ENCODE measurements around the gene CMYA5. TPM values are rescaled to one million over a fixed set of nuclear protein-coding genes. Genes with fewer than 3 reads are reported as not detected.

The CMYA5 gene
- total RNA-seq, 1 donor from 2014 or later = 0.60 TPM

- Mint-ChIP-seq H3K4me3 (ENCODE audit: unreplicated experiment) (no peak overlapping the region), H3K9me3 (ENCODE audit: low read depth) (peaks cover 7% of the 10 kb centered on the region), H3K4me1 (ENCODE audit: low read depth) (peaks cover 4% of the 10 kb centered on the region), H3K27ac (ENCODE audit: unreplicated experiment) (no peak overlapping the region), H3K27me3 (ENCODE audit: low read depth) (no peaks in the 10 kb centered on the region), H3K36me3 (ENCODE audit: low read depth) (peaks cover 2% of the 10 kb centered on the region)
- DNase-seq (ENCODE audit: low spot score) = no peak
- no peak for TF ChIP-seq CTCF (IDR thresholded peaks at IDR 0.05)
These were observed 102.2 kb downstream of the CMYA5 start for GRCh38 chr5:79791843-79792242.

GRCh38 chr5:79792463-79792862 is 102.8 kb downstream of the CMYA5 start:
- H3K4me1 Mint-ChIP-seq (ENCODE audit: low read depth) = peaks cover 4% of the 10 kb centered on the region
- no peak for TF ChIP-seq CTCF (IDR thresholded peaks at IDR 0.05)
- no peak overlapping the region for H3K4me3 Mint-ChIP-seq (ENCODE audit: unreplicated experiment)

GRCh38 chr5:79793304-79793703 is 103.7 kb downstream of the CMYA5 start:
- H3K9me3 Mint-ChIP-seq (ENCODE audit: low read depth) = peaks cover 7% of the 10 kb centered on the region
- DNase-seq (ENCODE audit: low spot score) = no peak
- no peak overlapping the region for H3K27ac Mint-ChIP-seq (ENCODE audit: unreplicated experiment)
- peaks cover 2% of the 10 kb centered on the region for H3K36me3 Mint-ChIP-seq (ENCODE audit: low read depth)
- H3K27me3 Mint-ChIP-seq (ENCODE audit: low read depth) = no peaks in the 10 kb centered on the region
- peaks cover 4% of the 10 kb centered on the region for H3K4me1 Mint-ChIP-seq (ENCODE audit: low read depth)
- no peak for TF ChIP-seq CTCF (IDR thresholded peaks at IDR 0.05)
- H3K4me3 Mint-ChIP-seq (ENCODE audit: unreplicated experiment) = no peak overlapping the region

More at GRCh38 chr5:79792463-79792862, 102.8 kb downstream of the CMYA5 start:
- peaks cover 2% of the 10 kb centered on the region for H3K36me3 Mint-ChIP-seq (ENCODE audit: low read depth)
- no peak for DNase-seq (ENCODE audit: low spot score)
- peaks cover 7% of the 10 kb centered on the region for H3K9me3 Mint-ChIP-seq (ENCODE audit: low read depth)
- H3K27ac Mint-ChIP-seq (ENCODE audit: unreplicated experiment) = no peak overlapping the region
- H3K27me3 Mint-ChIP-seq (ENCODE audit: low read depth) = no peaks in the 10 kb centered on the region

GRCh38 chr5:79793722-79794121 is 104.1 kb downstream of the CMYA5 start:
- peaks cover 4% of the 10 kb centered on the region for H3K4me1 Mint-ChIP-seq (ENCODE audit: low read depth)
- no peak for DNase-seq (ENCODE audit: low spot score)
- no peak overlapping the region for H3K4me3 Mint-ChIP-seq (ENCODE audit: unreplicated experiment)
- H3K27ac Mint-ChIP-seq (ENCODE audit: unreplicated experiment) = no peak overlapping the region
- H3K9me3 Mint-ChIP-seq (ENCODE audit: low read depth) = peaks cover 7% of the 10 kb centered on the region
- H3K27me3 Mint-ChIP-seq (ENCODE audit: low read depth) = no peaks in the 10 kb centered on the region
- no peak for TF ChIP-seq CTCF (IDR thresholded peaks at IDR 0.05)
- peaks cover 2% of the 10 kb centered on the region for H3K36me3 Mint-ChIP-seq (ENCODE audit: low read depth)

- Mint-ChIP-seq H3K27me3 (ENCODE audit: low read depth) (no peaks in the 10 kb centered on the region), H3K4me1 (ENCODE audit: low read depth) (peaks cover 4% of the 10 kb centered on the region), H3K9me3 (ENCODE audit: low read depth) (peaks cover 3% of the 10 kb centered on the region), H3K27ac (ENCODE audit: unreplicated experiment) (no peak overlapping the region), H3K36me3 (ENCODE audit: low read depth) (peaks cover 2% of the 10 kb centered on the region), H3K4me3 (ENCODE audit: unreplicated experiment) (no peak overlapping the region)
- DNase-seq (ENCODE audit: low spot score) = no peak
- TF ChIP-seq CTCF (IDR thresholded peaks at IDR 0.05) = no peak
These were observed 104.7 kb downstream of the CMYA5 start for GRCh38 chr5:79794347-79794746.

All from chondrocyte (in vitro differentiated cells).